22Rv1 (cell line): ENCODE measurements around the gene TTC21A.

Experiments
- ZFX ChIP-seq: fragments of 450-650 bp; IDR thresholded peaks from 2 replicates; pipeline ENCODE4 v1.6.1; 2017; ENCODE audit warnings: antibody characterized with exemption, borderline replicate concordance
- TF ChIP-seq, protein P1 (sequence below): fragments of 450-650 bp; IDR thresholded peaks from 2 replicates; pipeline ENCODE4 v1.5.1; 2017; ENCODE audit warnings: mild to moderate bottlenecking

DNA sequence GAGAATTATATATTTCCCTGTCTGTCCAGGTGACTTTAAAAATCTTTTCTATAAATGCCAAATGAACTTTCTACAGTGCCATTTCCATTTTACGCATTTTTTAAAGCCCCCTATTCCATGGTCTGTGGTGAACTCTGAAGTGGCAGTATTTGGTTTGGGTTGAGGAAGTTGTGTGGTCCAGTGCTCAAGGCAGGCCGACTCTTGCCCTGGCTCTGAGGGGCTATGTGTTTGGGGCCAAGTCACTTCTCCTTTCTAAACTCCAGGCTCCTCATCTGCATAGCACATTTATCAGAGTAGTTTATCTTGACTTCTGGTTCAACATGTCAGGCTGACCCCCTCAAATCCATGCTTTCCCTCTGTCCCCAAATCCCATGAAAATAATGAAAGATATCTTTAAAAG lies 14.1 kb downstream of the TTC21A start:
- TF ChIP-seq, protein P1, sequence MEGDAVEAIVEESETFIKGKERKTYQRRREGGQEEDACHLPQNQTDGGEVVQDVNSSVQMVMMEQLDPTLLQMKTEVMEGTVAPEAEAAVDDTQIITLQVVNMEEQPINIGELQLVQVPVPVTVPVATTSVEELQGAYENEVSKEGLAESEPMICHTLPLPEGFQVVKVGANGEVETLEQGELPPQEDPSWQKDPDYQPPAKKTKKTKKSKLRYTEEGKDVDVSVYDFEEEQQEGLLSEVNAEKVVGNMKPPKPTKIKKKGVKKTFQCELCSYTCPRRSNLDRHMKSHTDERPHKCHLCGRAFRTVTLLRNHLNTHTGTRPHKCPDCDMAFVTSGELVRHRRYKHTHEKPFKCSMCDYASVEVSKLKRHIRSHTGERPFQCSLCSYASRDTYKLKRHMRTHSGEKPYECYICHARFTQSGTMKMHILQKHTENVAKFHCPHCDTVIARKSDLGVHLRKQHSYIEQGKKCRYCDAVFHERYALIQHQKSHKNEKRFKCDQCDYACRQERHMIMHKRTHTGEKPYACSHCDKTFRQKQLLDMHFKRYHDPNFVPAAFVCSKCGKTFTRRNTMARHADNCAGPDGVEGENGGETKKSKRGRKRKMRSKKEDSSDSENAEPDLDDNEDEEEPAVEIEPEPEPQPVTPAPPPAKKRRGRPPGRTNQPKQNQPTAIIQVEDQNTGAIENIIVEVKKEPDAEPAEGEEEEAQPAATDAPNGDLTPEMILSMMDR, result no peak
- TF ChIP-seq ZFX, result no peak
